Esophagus muscularis mucosa (tissue), 4 donors: ENCODE measurements around the gene PHC2. TPM values are rescaled to one million over a fixed set of nuclear protein-coding genes. Genes with fewer than 3 reads are reported as not detected.

Experiments used
- DNase-seq: peaks from one replicate; pipeline ENCODE4 v3.0.0-alpha.2; 2017; ENCODE audit errors: extremely low spot score
- H3K27ac ChIP-seq, 4 donors: fragments of 200-600 bp; sonication (generic); replicated peaks in 1 of 4; 1 replicate in 3 of 4; 2 replicates in 1 of 4; pipeline ENCODE4 v1.5.1; 2016 to 2019; ENCODE audit warnings: mild to moderate bottlenecking in 1 of 4
- H3K27me3 ChIP-seq, 4 donors: fragments of 200-600 bp; sonication (generic); one replicate each; pipeline versions ENCODE4 v1.5.1 to v1.6.0; 2016 to 2019
- H3K36me3 ChIP-seq, 4 donors: fragments of 200-600 bp; sonication (generic); one replicate each; pipeline ENCODE4 v1.5.1; 2016 to 2019
- H3K4me1 ChIP-seq, 4 donors: fragments of 200-600 bp; sonication (generic); one replicate each; pipeline ENCODE4 v1.5.1; 2016 to 2019
- H3K4me3 ChIP-seq, 4 donors: fragments of 200-600 bp; sonication (generic); 1 replicate in 2 of 4; 2 replicates in 2 of 4; pipeline ENCODE4 v1.5.1; 2016 to 2019; ENCODE audit warnings: mild to moderate bottlenecking in 4 of 4, moderate library complexity in 1 of 4
- H3K9me3 ChIP-seq, 4 donors: fragments of 200-600 bp; sonication (generic); 1 replicate in 3 of 4; 2 replicates in 1 of 4; pipeline ENCODE4 v1.5.1; 2016 to 2019
- CTCF ChIP-seq, 3 experiments: fragments of 200-600 bp in 2 of 3; fragments of 450-650 bp in 1 of 3; sonication (generic) in 2 of 3; IDR thresholded peaks; one replicate each; pipeline ENCODE4 v1.5.1; 2017 to 2019; ENCODE audit warnings: antibody characterized with exemption in 3 of 3, mild to moderate bottlenecking in 2 of 3, moderate library complexity in 1 of 3
- EP300 ChIP-seq: sonication (generic); formaldehyde crosslinking; IDR thresholded peaks from one replicate; pipeline ENCODE4 v1.6.1; 2017; ENCODE audit warnings: antibody characterized with exemption
- POLR2A ChIP-seq: fragments of 450-650 bp; IDR thresholded peaks from one replicate; pipeline ENCODE4 v1.6.1; 2017; ENCODE audit warnings: antibody characterized with exemption, moderate library complexity, mild to moderate bottlenecking, low read depth
- POLR2AphosphoS5 ChIP-seq, 2 donors: sonication (generic); formaldehyde crosslinking; IDR thresholded peaks; one replicate each; pipeline ENCODE4 v1.6.1; 2017; ENCODE audit warnings: antibody characterized with exemption in 2 of 2
- WGBS: methylation state at CpG from one replicate; pipeline ENCODE4 v1.1.5; 2018; 5-methylcytosine and 5-hydroxymethylcytosine counted together
- intact Hi-C: fragments of 100-400 bp; cut with DNase I; formaldehyde crosslinking; loops from one replicate; pipeline ENCODE4 v1.15.1; 2023
- small RNA-seq, 3 donors: library from RNA; depleted of rRNA; stranded (forward); fragments of <200 nt; gene quantifications; one replicate each; pipeline ENCODE3, GENCODE V24; 2016
- total RNA-seq, 4 donors: library from RNA; depleted of rRNA; stranded (reverse); fragments of >200 nt; gene quantifications; one replicate each; pipeline versions ENCODE4 v1.1.0 to v1.2.1, GENCODE V29; 2016

The PHC2 gene
- total RNA-seq, 4 donors from 2014 or later: 104 to 274 (median 201) TPM

GRCh38 chr1:33273961-33274371 is 156.9 kb downstream of the PHC2 start:
- Histone ChIP-seq H3K4me3 (no peak overlapping the region), H3K27ac (no peak overlapping the region), H3K27me3 (no peaks in the 10 kb centered on the region), H3K9me3 (no peaks in the 10 kb centered on the region), H3K4me1 (peaks cover 13 to 40% (median 31%) of the 10 kb centered on the region in 4 donors), H3K36me3 (peaks cover 10 to 52% (median 44%) of the 10 kb centered on the region in 4 donors)
- intact Hi-C loops: no loop called here
- WGBS: 83% methylated on average over 7 of the region's 7 CpGs
- DNase-seq: no peak
- TF ChIP-seq CTCF (IDR thresholded peaks at IDR 0.05) (no peak), EP300 (no peak), POLR2AphosphoS5 (IDR thresholded peaks at IDR 0.05) (no peak), POLR2A (no peak)

Small RNA genes within 50 kb of the gene (small RNA-seq; reads per million reads assigned to genes)
- gene RN7SKP16: 0 reads per million in 3 donors

Other genes with a start within 250 kb of the PHC2 start
- gene TRIM62, start 249.1 kb downstream of the PHC2 start, total RNA-seq: 1 to 10 TPM; 5.0 to 9.3 (median 7.8) TPM
- 10 to 100 TPM; 17.2 to 35.3 (median 25.1) TPM for gene ZNF362, start 174.6 kb downstream of the PHC2 start, total RNA-seq
- gene A3GALT2, start 110.0 kb downstream of the PHC2 start, total RNA-seq: not detected
- gene ZSCAN20, start 41.5 kb upstream of the PHC2 start, total RNA-seq: 1 to 10 TPM; 6.6 to 8.2 (median 7.7) TPM